ENCODE data around the gene CYS1. TPM values are rescaled to one million over a fixed set of nuclear protein-coding genes. Genes with fewer than 3 reads are reported as not detected.

The CYS1 gene
- total and polyA plus RNA-seq, 2 of the 13 experiments (the other 11 are each of a cell fraction or from before 2014, with no cell fraction given) = 0.04 TPM; not detected in 1

DNA sequence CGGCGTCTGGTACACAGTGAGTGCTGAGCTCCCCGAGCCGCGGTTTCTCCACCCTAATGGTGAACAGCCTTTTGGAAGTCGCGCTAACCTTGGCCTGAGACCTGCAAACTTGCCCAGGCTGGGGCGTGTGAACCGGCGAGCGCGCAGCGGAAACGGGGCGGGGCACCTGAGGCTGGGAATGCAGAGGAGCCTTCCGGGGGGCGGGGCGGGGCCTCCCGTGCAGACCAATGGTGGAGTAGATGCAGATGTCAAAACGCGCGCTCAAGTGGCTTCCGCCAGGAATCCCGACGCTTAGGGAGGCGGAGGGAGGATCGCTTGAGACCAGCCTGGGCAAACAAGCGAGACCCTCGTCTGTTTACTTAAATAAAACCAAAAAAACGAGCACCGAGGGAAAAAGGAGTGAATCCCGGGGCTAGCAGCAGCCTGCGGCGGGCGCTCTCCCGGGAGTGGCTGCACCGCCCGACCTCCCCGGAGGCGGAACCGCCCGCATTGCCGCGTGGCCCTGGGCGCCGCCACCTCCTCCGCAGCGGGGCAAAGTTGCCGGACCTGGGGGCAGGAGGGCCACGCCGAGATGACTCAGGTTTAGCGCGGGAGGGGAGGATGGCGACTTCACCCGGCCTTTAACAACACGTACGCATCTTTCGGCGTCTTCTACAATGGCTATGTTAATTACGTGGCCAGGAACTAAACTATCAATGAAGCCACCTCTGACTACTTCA is 40.1 kb upstream of the CYS1 start (continued):
- TF ChIP-seq, protein P1, sequence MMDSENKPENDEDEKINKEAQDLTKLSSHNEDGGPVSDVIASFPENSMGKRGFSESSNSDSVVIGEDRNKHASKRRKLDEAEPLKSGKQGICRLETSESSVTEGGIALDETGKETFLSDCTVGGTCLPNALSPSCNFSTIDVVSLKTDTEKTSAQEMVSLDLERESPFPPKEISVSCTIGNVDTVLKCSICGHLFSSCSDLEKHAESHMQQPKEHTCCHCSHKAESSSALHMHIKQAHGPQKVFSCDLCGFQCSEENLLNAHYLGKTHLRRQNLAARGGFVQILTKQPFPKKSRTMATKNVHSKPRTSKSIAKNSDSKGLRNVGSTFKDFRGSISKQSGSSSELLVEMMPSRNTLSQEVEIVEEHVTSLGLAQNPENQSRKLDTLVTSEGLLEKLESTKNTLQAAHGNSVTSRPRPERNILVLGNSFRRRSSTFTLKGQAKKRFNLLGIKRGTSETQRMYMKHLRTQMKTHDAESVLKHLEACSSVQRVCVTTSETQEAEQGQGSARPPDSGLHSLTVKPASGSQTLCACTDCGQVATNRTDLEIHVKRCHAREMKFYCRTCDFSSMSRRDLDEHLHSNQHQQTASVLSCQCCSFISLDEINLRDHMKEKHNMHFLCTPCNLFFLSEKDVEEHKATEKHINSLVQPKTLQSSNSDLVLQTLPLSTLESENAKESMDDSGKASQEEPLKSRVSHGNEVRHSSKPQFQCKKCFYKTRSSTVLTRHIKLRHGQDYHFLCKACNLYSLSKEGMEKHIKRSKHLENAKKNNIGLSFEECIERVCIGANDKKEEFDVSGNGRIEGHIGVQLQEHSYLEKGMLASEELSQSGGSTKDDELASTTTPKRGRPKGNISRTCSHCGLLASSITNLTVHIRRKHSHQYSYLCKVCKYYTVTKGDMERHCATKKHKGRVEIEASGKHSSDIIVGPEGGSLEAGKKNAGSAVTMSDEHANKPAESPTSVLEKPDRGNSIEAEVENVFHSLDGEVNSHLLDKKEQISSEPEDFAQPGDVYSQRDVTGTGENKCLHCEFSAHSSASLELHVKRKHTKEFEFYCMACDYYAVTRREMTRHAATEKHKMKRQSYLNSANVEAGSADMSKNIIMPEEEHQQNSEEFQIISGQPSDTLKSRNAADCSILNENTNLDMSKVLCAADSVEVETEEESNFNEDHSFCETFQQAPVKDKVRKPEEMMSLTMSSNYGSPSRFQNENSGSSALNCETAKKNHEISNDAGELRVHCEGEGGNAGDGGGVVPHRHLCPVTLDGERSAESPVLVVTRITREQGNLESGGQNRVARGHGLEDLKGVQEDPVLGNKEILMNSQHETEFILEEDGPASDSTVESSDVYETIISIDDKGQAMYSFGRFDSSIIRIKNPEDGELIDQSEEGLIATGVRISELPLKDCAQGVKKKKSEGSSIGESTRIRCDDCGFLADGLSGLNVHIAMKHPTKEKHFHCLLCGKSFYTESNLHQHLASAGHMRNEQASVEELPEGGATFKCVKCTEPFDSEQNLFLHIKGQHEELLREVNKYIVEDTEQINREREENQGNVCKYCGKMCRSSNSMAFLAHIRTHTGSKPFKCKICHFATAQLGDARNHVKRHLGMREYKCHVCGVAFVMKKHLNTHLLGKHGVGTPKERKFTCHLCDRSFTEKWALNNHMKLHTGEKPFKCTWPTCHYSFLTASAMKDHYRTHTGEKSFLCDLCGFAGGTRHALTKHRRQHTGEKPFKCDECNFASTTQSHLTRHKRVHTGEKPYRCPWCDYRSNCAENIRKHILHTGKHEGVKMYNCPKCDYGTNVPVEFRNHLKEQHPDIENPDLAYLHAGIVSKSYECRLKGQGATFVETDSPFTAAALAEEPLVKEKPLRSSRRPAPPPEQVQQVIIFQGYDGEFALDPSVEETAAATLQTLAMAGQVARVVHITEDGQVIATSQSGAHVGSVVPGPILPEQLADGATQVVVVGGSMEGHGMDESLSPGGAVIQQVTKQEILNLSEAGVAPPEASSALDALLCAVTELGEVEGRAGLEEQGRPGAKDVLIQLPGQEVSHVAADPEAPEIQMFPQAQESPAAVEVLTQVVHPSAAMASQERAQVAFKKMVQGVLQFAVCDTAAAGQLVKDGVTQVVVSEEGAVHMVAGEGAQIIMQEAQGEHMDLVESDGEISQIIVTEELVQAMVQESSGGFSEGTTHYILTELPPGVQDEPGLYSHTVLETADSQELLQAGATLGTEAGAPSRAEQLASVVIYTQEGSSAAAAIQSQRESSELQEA (CRISPR knock-in tag; IDR thresholded peaks at IDR 0.05; ENCODE audit: not compliant biosample characterization) = peak; percentile 94
- TF ChIP-seq NFYC (CRISPR knock-in tag; IDR thresholded peaks at IDR 0.05) = peak; percentile 83
- no peak for TF ChIP-seq POLR2AphosphoS2 (IDR thresholded peaks at IDR 0.05; ENCODE audit: low read depth, low read length)
- peak; percentile 76; the same call in 1 of the 2 replicates for TF ChIP-seq TOPORS (CRISPR knock-in tag; IDR thresholded peaks at IDR 0.05)
- TF ChIP-seq ZNF251 (CRISPR knock-in tag; IDR thresholded peaks at IDR 0.05) = 0 out of 2 replicates have a peak, but pooled peaks have one; percentile 40
- no peak for TF ChIP-seq U2AF2 (IDR thresholded peaks at IDR 0.05; ENCODE audit: low read depth, low read length)
- TF ChIP-seq CENPT (CRISPR knock-in tag; IDR thresholded peaks at IDR 0.05; ENCODE audit: low read depth) = no peak
- peak; percentile 88 for TF ChIP-seq HOXD1 (CRISPR knock-in tag; IDR thresholded peaks at IDR 0.05)
- TF ChIP-seq MAFF (IDR thresholded peaks at IDR 0.05; ENCODE audit: low read depth, low read length) = no peak
- TF ChIP-seq ZNF563 (CRISPR knock-in tag; IDR thresholded peaks at IDR 0.05) = peak; percentile 91
- TF ChIP-seq, protein P2, sequence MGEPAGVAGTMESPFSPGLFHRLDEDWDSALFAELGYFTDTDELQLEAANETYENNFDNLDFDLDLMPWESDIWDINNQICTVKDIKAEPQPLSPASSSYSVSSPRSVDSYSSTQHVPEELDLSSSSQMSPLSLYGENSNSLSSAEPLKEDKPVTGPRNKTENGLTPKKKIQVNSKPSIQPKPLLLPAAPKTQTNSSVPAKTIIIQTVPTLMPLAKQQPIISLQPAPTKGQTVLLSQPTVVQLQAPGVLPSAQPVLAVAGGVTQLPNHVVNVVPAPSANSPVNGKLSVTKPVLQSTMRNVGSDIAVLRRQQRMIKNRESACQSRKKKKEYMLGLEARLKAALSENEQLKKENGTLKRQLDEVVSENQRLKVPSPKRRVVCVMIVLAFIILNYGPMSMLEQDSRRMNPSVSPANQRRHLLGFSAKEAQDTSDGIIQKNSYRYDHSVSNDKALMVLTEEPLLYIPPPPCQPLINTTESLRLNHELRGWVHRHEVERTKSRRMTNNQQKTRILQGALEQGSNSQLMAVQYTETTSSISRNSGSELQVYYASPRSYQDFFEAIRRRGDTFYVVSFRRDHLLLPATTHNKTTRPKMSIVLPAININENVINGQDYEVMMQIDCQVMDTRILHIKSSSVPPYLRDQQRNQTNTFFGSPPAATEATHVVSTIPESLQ (CRISPR knock-in tag; conservative IDR thresholded peaks at IDR 0.05) = 0 out of 2 replicates have a peak, but pooled peaks have one; percentile 49
- peak; percentile 76 for TF ChIP-seq ZBTB38 (CRISPR knock-in tag; IDR thresholded peaks at IDR 0.05)
- TF ChIP-seq KLF12 (CRISPR knock-in tag; IDR thresholded peaks at IDR 0.05; ENCODE audit: borderline replicate concordance) = 0 out of 2 replicates have a peak, but pooled peaks have one; percentile 17
- no peak for TF ChIP-seq SYNCRIP (IDR thresholded peaks at IDR 0.05; ENCODE audit: insufficient read depth, low read depth, low read length)
- TF ChIP-seq TRIM24 (CRISPR knock-in tag; IDR thresholded peaks at IDR 0.05) = no peak
- TF ChIP-seq, protein P3, sequence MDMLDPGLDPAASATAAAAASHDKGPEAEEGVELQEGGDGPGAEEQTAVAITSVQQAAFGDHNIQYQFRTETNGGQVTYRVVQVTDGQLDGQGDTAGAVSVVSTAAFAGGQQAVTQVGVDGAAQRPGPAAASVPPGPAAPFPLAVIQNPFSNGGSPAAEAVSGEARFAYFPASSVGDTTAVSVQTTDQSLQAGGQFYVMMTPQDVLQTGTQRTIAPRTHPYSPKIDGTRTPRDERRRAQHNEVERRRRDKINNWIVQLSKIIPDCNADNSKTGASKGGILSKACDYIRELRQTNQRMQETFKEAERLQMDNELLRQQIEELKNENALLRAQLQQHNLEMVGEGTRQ (IDR thresholded peaks at IDR 0.05; ENCODE audit: low read depth, low read length) = no peak
- TF ChIP-seq, protein P3 (CRISPR knock-in tag; IDR thresholded peaks at IDR 0.05; ENCODE audit: borderline replicate concordance) = no peak

Data from HepG2 (cell line).